HEK293 (cell line): ENCODE data around the gene CADM1.

Experiments
- ZNF768 ChIP-seq: fragments of 450-650 bp; formaldehyde crosslinking; IDR thresholded peaks from 2 replicates; pipeline ENCODE4 v1.5.1; 2018; ENCODE audit warnings: missing biosample characterization, mild to moderate bottlenecking, missing genetic modification characterization
- TF ChIP-seq, protein P1 (sequence below): fragments of 450-650 bp; formaldehyde crosslinking; IDR thresholded peaks from 2 replicates; pipeline ENCODE4 v1.5.1; 2016; ENCODE audit warnings: missing biosample characterization, missing genetic modification characterization
- TF ChIP-seq, protein P2 (sequence below): fragments of 450-650 bp; formaldehyde crosslinking; IDR thresholded peaks from 2 replicates; pipeline ENCODE4 v1.5.1; 2016; ENCODE audit warnings: missing biosample characterization, missing genetic modification characterization, low read depth
- TF ChIP-seq, protein P3 (sequence below): fragments of 450-650 bp; formaldehyde crosslinking; IDR thresholded peaks from 2 replicates; pipeline ENCODE4 v1.5.1; 2016; ENCODE audit warnings: missing biosample characterization, missing genetic modification characterization, borderline replicate concordance

DNA sequence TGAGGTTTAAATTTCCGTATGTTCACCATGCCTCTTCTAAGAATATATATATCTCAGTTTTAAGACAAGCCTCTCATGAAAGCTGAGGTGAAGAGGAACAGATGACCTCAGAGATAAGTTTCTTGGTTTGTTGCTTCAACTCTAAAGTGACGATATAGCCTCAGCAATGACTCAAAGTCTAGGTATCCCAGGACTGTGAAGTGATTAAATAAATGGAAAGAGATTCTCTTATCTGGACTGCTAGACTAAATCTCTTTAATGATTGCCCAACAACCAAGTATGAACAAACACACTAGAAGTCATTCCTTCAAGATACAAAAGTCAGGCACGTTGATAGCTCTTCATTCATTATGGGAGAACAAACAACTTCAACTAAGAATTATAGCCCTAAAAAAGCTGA, 15.3 kb downstream of the CADM1 start:
- TF ChIP-seq, protein P1, sequence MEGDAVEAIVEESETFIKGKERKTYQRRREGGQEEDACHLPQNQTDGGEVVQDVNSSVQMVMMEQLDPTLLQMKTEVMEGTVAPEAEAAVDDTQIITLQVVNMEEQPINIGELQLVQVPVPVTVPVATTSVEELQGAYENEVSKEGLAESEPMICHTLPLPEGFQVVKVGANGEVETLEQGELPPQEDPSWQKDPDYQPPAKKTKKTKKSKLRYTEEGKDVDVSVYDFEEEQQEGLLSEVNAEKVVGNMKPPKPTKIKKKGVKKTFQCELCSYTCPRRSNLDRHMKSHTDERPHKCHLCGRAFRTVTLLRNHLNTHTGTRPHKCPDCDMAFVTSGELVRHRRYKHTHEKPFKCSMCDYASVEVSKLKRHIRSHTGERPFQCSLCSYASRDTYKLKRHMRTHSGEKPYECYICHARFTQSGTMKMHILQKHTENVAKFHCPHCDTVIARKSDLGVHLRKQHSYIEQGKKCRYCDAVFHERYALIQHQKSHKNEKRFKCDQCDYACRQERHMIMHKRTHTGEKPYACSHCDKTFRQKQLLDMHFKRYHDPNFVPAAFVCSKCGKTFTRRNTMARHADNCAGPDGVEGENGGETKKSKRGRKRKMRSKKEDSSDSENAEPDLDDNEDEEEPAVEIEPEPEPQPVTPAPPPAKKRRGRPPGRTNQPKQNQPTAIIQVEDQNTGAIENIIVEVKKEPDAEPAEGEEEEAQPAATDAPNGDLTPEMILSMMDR (tag by site-specific recombination), result no peak
- TF ChIP-seq, protein P2, sequence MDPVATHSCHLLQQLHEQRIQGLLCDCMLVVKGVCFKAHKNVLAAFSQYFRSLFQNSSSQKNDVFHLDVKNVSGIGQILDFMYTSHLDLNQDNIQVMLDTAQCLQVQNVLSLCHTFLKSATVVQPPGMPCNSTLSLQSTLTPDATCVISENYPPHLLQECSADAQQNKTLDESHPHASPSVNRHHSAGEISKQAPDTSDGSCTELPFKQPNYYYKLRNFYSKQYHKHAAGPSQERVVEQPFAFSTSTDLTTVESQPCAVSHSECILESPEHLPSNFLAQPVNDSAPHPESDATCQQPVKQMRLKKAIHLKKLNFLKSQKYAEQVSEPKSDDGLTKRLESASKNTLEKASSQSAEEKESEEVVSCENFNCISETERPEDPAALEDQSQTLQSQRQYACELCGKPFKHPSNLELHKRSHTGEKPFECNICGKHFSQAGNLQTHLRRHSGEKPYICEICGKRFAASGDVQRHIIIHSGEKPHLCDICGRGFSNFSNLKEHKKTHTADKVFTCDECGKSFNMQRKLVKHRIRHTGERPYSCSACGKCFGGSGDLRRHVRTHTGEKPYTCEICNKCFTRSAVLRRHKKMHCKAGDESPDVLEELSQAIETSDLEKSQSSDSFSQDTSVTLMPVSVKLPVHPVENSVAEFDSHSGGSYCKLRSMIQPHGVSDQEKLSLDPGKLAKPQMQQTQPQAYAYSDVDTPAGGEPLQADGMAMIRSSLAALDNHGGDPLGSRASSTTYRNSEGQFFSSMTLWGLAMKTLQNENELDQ (tag by site-specific recombination), result no peak
- TF ChIP-seq, protein P3, sequence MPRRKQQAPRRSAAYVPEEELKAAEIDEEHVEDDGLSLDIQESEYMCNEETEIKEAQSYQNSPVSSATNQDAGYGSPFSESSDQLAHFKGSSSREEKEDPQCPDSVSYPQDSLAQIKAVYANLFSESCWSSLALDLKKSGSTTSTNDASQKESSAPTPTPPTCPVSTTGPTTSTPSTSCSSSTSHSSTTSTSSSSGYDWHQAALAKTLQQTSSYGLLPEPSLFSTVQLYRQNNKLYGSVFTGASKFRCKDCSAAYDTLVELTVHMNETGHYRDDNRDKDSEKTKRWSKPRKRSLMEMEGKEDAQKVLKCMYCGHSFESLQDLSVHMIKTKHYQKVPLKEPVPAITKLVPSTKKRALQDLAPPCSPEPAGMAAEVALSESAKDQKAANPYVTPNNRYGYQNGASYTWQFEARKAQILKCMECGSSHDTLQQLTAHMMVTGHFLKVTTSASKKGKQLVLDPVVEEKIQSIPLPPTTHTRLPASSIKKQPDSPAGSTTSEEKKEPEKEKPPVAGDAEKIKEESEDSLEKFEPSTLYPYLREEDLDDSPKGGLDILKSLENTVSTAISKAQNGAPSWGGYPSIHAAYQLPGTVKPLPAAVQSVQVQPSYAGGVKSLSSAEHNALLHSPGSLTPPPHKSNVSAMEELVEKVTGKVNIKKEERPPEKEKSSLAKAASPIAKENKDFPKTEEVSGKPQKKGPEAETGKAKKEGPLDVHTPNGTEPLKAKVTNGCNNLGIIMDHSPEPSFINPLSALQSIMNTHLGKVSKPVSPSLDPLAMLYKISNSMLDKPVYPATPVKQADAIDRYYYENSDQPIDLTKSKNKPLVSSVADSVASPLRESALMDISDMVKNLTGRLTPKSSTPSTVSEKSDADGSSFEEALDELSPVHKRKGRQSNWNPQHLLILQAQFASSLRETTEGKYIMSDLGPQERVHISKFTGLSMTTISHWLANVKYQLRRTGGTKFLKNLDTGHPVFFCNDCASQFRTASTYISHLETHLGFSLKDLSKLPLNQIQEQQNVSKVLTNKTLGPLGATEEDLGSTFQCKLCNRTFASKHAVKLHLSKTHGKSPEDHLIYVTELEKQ (tag by site-specific recombination), result peak; percentile 33; the same call in 1 of the 2 replicates
- no peak for TF ChIP-seq ZNF768 (tag by site-specific recombination)
